Trophoblast cell (in vitro differentiated cells and primary cell): Measurements from ENCODE around the gene CPXM1.
A peak's percentile ranks its signal among the peaks of the same experiment; 100 is the strongest.

Experiments
- DNase-seq, 2 donors: peaks; one replicate each; pipeline ENCODE4 v3.0.0-alpha.2; 2016
- H2AFZ ChIP-seq: 2 replicates; pipeline ENCODE4 v1.6.1; 2013; ENCODE audit warnings: low read length, moderate library complexity, mild to moderate bottlenecking; ENCODE audit not compliant: insufficient read depth, poor library complexity
- H2AK5ac ChIP-seq: 2 replicates; pipeline ENCODE4 v1.6.1; 2013; ENCODE audit warnings: mild to moderate bottlenecking, low read length
- H2BK120ac ChIP-seq: 2 replicates; pipeline ENCODE4 v1.6.1; 2013; ENCODE audit warnings: low read length, mild to moderate bottlenecking, moderate library complexity; ENCODE audit not compliant: insufficient read depth, poor library complexity
- H2BK12ac ChIP-seq: 2 replicates; pipeline ENCODE4 v1.6.1; 2013; ENCODE audit warnings: mild to moderate bottlenecking, low read length, moderate library complexity
- H2BK5ac ChIP-seq: 2 replicates; pipeline ENCODE4 v1.6.1; 2013; ENCODE audit warnings: low read length, low read depth, moderate library complexity, mild to moderate bottlenecking; ENCODE audit not compliant: poor library complexity
- H3K14ac ChIP-seq: 2 replicates; pipeline ENCODE4 v1.6.1; 2013; ENCODE audit warnings: mild to moderate bottlenecking, low read length
- H3K18ac ChIP-seq: 2 replicates; pipeline ENCODE4 v1.6.1; 2013; ENCODE audit warnings: mild to moderate bottlenecking, low read length
- H3K23ac ChIP-seq: 2 replicates; pipeline ENCODE4 v1.6.1; 2013; ENCODE audit warnings: low read length
- H3K27ac ChIP-seq: 2 replicates; pipeline ENCODE4 v1.5.1; 2013; ENCODE audit warnings: low read depth, mild to moderate bottlenecking, inconsistent platforms, low read length, moderate library complexity
- H3K27me3 ChIP-seq: 2 replicates; pipeline ENCODE4 v1.6.1; 2013; ENCODE audit warnings: inconsistent platforms, mild to moderate bottlenecking, low read length, moderate library complexity; ENCODE audit not compliant: insufficient read depth
- H3K36me3 ChIP-seq, 2 experiments: 1 replicate in 1 of 2; 2 replicates in 1 of 2; pipeline ENCODE4 v1.6.1; 2013; ENCODE audit warnings: low read length in 2 of 2, mild to moderate bottlenecking in 2 of 2, moderate library complexity in 1 of 2; ENCODE audit not compliant: insufficient read depth in 2 of 2, control insufficient read depth in 1 of 2
- H3K4ac ChIP-seq: 2 replicates; pipeline ENCODE4 v1.6.1; 2013; ENCODE audit warnings: low read depth, mild to moderate bottlenecking, low read length, moderate library complexity
- H3K4me1 ChIP-seq, 2 experiments: 1 replicate in 1 of 2; 2 replicates in 1 of 2; pipeline ENCODE4 v1.6.1; 2013; ENCODE audit warnings: low read length in 2 of 2, mild to moderate bottlenecking in 2 of 2, moderate library complexity in 1 of 2; ENCODE audit not compliant: insufficient read depth in 2 of 2, control insufficient read depth in 1 of 2
- H3K4me2 ChIP-seq: 2 replicates; pipeline ENCODE4 v1.6.1; 2013; ENCODE audit warnings: inconsistent platforms, mild to moderate bottlenecking, low read length, moderate library complexity
- H3K4me3 ChIP-seq: 2 replicates; pipeline ENCODE4 v1.5.1; 2013; ENCODE audit warnings: mild to moderate bottlenecking, low read depth, low read length, inconsistent platforms
- H3K79me1 ChIP-seq: one replicate; pipeline ENCODE4 v1.6.1; 2013; ENCODE audit warnings: low read length
- H3K79me2 ChIP-seq: 2 replicates; pipeline ENCODE4 v1.6.1; 2013; ENCODE audit warnings: low read length, mild to moderate bottlenecking; ENCODE audit not compliant: control insufficient read depth, insufficient read depth, poor library complexity
- H3K9ac ChIP-seq: 2 replicates; pipeline ENCODE4 v1.6.1; 2013; ENCODE audit warnings: mild to moderate bottlenecking, low read length
- H3K9me3 ChIP-seq: 2 replicates; pipeline ENCODE4 v1.6.1; 2013; ENCODE audit warnings: low read depth, mild to moderate bottlenecking, control low read depth, inconsistent platforms, low read length; ENCODE audit not compliant: insufficient read depth
- H4K12ac ChIP-seq: 2 replicates; pipeline ENCODE4 v1.6.1; 2013; ENCODE audit warnings: low read depth, mild to moderate bottlenecking, low read length, moderate library complexity
- H4K8ac ChIP-seq: 2 replicates; pipeline ENCODE4 v1.6.1; 2013; ENCODE audit warnings: low read depth, mild to moderate bottlenecking, low read length, moderate library complexity
- H4K91ac ChIP-seq: one replicate; pipeline ENCODE4 v1.6.1; 2013; ENCODE audit warnings: low read depth, mild to moderate bottlenecking, low read length, moderate library complexity
- WGBS: extraction: QIAGEN DNeasy Blood & Tissue Kit; methylation state at CpG from one replicate; pipeline ENCODE4 v1.1.7; 2013; ENCODE audit warnings: missing lambda C conversion rate; ENCODE audit not compliant: insufficient read length, insufficient coverage; ENCODE audit errors: extremely low coverage; 5-methylcytosine and 5-hydroxymethylcytosine counted together

CPXM1 gene

GRCh38 chr20:2820896-2821869, 20.8 kb upstream of the CPXM1 start:
- Histone ChIP-seq H3K9ac (no peak overlapping the region), H2BK5ac (peak overlapping the region; percentile 34), H4K91ac (peak overlapping the region; percentile 82), H3K4me1 (peaks cover 10 to 17% of the 10 kb centered on the region in 2 experiments), H3K23ac (no peak overlapping the region), H2AFZ (peak overlapping the region; percentile 33), H3K36me3 (no peaks in the 10 kb centered on the region), H3K4ac (no peak overlapping the region), H3K79me2 (peaks cover 3% of the 10 kb centered on the region), H3K9me3 (no peaks in the 10 kb centered on the region), H2BK12ac (peak overlapping the region; percentile 58), H3K27me3 (no peaks in the 10 kb centered on the region), H4K12ac (peak overlapping the region; percentile 56), H4K8ac (peak overlapping the region; percentile 34), H2AK5ac (peak overlapping the region; percentile 23), H3K14ac (peak overlapping the region; percentile 65), H3K4me3 (no peak overlapping the region), H2BK120ac (peak overlapping the region; percentile 82), H3K79me1 (peaks cover 10% of the 10 kb centered on the region), H3K27ac (peak overlapping the region; percentile 82), H3K18ac (peak overlapping the region; percentile 35), H3K4me2 (peak overlapping the region; percentile 52)
- WGBS = no CpG with 5 or more reads among the region's 68 CpGs
- DNase-seq = peak in 1 of 2 donors; percentile 22

GRCh38 chr20:2820084-2820895, 19.9 kb upstream of the CPXM1 start:
- Histone ChIP-seq H4K8ac (peak overlapping the region; percentile 34), H3K79me1 (peaks cover 10% of the 10 kb centered on the region), H3K27me3 (no peaks in the 10 kb centered on the region), H3K18ac (peak overlapping the region; percentile 32), H3K36me3 (no peaks in the 10 kb centered on the region), H3K4me1 (peaks cover 10 to 18% of the 10 kb centered on the region in 2 experiments), H3K27ac (peak overlapping the region; percentile 82), H3K79me2 (peaks cover 3% of the 10 kb centered on the region), H3K4ac (peak overlapping the region; percentile 30), H3K4me3 (no peak overlapping the region), H3K23ac (no peak overlapping the region), H4K12ac (no peak overlapping the region), H3K14ac (peak overlapping the region; percentile 54), H3K4me2 (peak overlapping the region; percentile 52), H2BK12ac (peak overlapping the region; percentile 58), H2BK120ac (peak overlapping the region; percentile 82), H2AFZ (peak overlapping the region; percentile 33), H3K9ac (peak overlapping the region; percentile 19), H4K91ac (peak overlapping the region; percentile 82), H2BK5ac (peak overlapping the region; percentile 34), H2AK5ac (no peak overlapping the region), H3K9me3 (no peaks in the 10 kb centered on the region)
- no CpG with 5 or more reads among the region's 32 CpGs for WGBS
- peak in 1 of 2 donors; percentile 50 for DNase-seq

- Histone ChIP-seq H4K8ac (no peak overlapping the region), H3K27ac (no peak overlapping the region), H3K4ac (no peak overlapping the region), H3K79me2 (peaks cover 3% of the 10 kb centered on the region), H2BK12ac (no peak overlapping the region), H2AK5ac (no peak overlapping the region), H2BK5ac (no peak overlapping the region), H3K23ac (no peak overlapping the region), H3K79me1 (peaks cover 10% of the 10 kb centered on the region), H4K12ac (no peak overlapping the region), H3K9me3 (no peaks in the 10 kb centered on the region), H3K36me3 (no peaks in the 10 kb centered on the region), H3K4me1 (peaks cover 13 to 27% of the 10 kb centered on the region in 2 experiments), H2AFZ (no peak overlapping the region), H2BK120ac (no peak overlapping the region), H3K14ac (no peak overlapping the region), H3K9ac (no peak overlapping the region), H4K91ac (no peak overlapping the region), H3K4me3 (no peak overlapping the region), H3K27me3 (no peaks in the 10 kb centered on the region), H3K18ac (no peak overlapping the region), H3K4me2 (no peak overlapping the region)
- peak; percentile 47 to 57 for DNase-seq
- WGBS = no CpG with 5 or more reads among the region's 7 CpGs
Observed at GRCh38 chr20:2817891-2818595, 17.6 kb upstream of the CPXM1 start.

GRCh38 chr20:2817341-2817726, 16.9 kb upstream of the CPXM1 start:
- WGBS = no CpG with 5 or more reads among the region's 2 CpGs
- H3K27me3 ChIP-seq = no peaks in the 10 kb centered on the region

More at GRCh38 chr20:2817341-2817726, 16.9 kb upstream of the CPXM1 start:
- no peak overlapping the region for H3K23ac ChIP-seq
- DNase-seq = no peak
- no peak overlapping the region for H4K12ac ChIP-seq
- H2BK120ac ChIP-seq = no peak overlapping the region
- H3K79me2 ChIP-seq = peaks cover 3% of the 10 kb centered on the region
- no peak overlapping the region for H3K9ac ChIP-seq
- H2AFZ ChIP-seq = no peak overlapping the region
- no peak overlapping the region for H3K4me2 ChIP-seq
- no peak overlapping the region for H3K27ac ChIP-seq
- H2BK5ac ChIP-seq = no peak overlapping the region
- peaks cover 13 to 27% of the 10 kb centered on the region in 2 experiments for H3K4me1 ChIP-seq
- peak overlapping the region; percentile 23 for H4K91ac ChIP-seq
- H3K4me3 ChIP-seq = no peak overlapping the region
- no peak overlapping the region for H3K18ac ChIP-seq
- H2BK12ac ChIP-seq = peak overlapping the region; percentile 16
- peaks cover 10% of the 10 kb centered on the region for H3K79me1 ChIP-seq
- no peak overlapping the region for H3K4ac ChIP-seq
- H4K8ac ChIP-seq = peak overlapping the region; percentile 7
- no peaks in the 10 kb centered on the region for H3K36me3 ChIP-seq
- H3K9me3 ChIP-seq = no peaks in the 10 kb centered on the region
- no peak overlapping the region for H2AK5ac ChIP-seq
- H3K14ac ChIP-seq = no peak overlapping the region
